Gastrocnemius medialis (tissue), 4 donors: ENCODE results near the gene MAPKAP1.

Source experiments
- CTCF ChIP-seq, 5 experiments: fragments of 450-650 bp in 3 of 5; fragments of 200-600 bp in 2 of 5; sonication (generic) in 2 of 5; IDR thresholded peaks in 4 of 5; conservative IDR thresholded peaks in 1 of 5; 1 replicate in 4 of 5; 2 replicates in 1 of 5; pipeline ENCODE4 v1.5.1; 2016 to 2019; ENCODE audit warnings: antibody characterized with exemption in 5 of 5, mild to moderate bottlenecking in 3 of 5, moderate library complexity in 3 of 5
- POLR2A ChIP-seq, 2 donors: fragments of 450-650 bp; IDR thresholded peaks; one replicate each; pipeline ENCODE4 v1.6.1; 2017; ENCODE audit warnings: antibody characterized with exemption in 2 of 2, mild to moderate bottlenecking in 2 of 2, moderate library complexity in 2 of 2

- no peak for TF ChIP-seq CTCF (IDR thresholded peaks at IDR 0.05 in 4 of 5, conservative IDR thresholded peaks at IDR 0.05 in 1 of 5)
- no peak for TF ChIP-seq POLR2A (IDR thresholded peaks at IDR 0.05)
Observed at GRCh38 chr9:125690679-125691078, 16.3 kb downstream of the MAPKAP1 start.
